K562 (cell line): Measurements from ENCODE around the gene MAP3K13. TPM values are rescaled to one million over a fixed set of nuclear protein-coding genes. Genes with fewer than 3 reads are reported as not detected.

Source experiments
- CREBBP ChIP-seq: IDR thresholded peaks from one replicate; pipeline ENCODE4 v1.6.1; 2012; ENCODE audit warnings: low read depth, mild to moderate bottlenecking, control low read depth, inconsistent platforms, low read length
- DNMT1 ChIP-seq: fragments of 450-650 bp; IDR thresholded peaks from 2 replicates; pipeline ENCODE4 v1.6.1; 2016; ENCODE audit warnings: antibody characterized with exemption, mild to moderate bottlenecking
- FOXA3 ChIP-seq, 2 experiments: fragments of 450-650 bp in 1 of 2; sonication (generic) in 1 of 2; formaldehyde crosslinking; IDR thresholded peaks in 1 of 2; conservative IDR thresholded peaks in 1 of 2; 2 replicates each; pipeline versions ENCODE4 v1.4.0 to v1.8.0; 2020 to 2022; ENCODE audit warnings: mild to moderate bottlenecking in 2 of 2, missing genetic modification reagents in 1 of 2
- HDAC1 ChIP-seq, 2 experiments: fragments of 450-650 bp; IDR thresholded peaks; 2 replicates each; pipeline ENCODE4 v1.6.1; 2016 to 2017; ENCODE audit warnings: inconsistent platforms in 1 of 2, mild to moderate bottlenecking in 1 of 2, moderate library complexity in 1 of 2
- HDAC2 ChIP-seq: fragments of 450-650 bp; IDR thresholded peaks from 2 replicates; pipeline ENCODE4 v1.6.1; 2016; ENCODE audit warnings: mild to moderate bottlenecking
- HOXB6 ChIP-seq: fragments of 250-450 bp; sonication (Bioruptor Pico); IDR thresholded peaks from 2 replicates; pipeline ENCODE4 v1.5.1; 2022; ENCODE audit warnings: mild to moderate bottlenecking, borderline replicate concordance
- JUNB ChIP-seq: fragments of 450-650 bp; formaldehyde crosslinking; conservative IDR thresholded peaks from 2 replicates; pipeline ENCODE4 v1.4.0; 2020; ENCODE audit warnings: mild to moderate bottlenecking
- MAFG ChIP-seq: fragments of 450-650 bp; conservative IDR thresholded peaks from 2 replicates; pipeline ENCODE4 v1.6.1; 2016; ENCODE audit warnings: missing genetic modification characterization, missing compliant biosample characterization
- MAFK ChIP-seq: IDR thresholded peaks from 2 replicates; pipeline ENCODE4 v1.6.1; 2011; ENCODE audit warnings: low read length, improper control_type of control experiment
- TAF1 ChIP-seq: IDR thresholded peaks from 2 replicates; pipeline ENCODE4 v1.6.1; 2011; ENCODE audit warnings: mild to moderate bottlenecking, low read length, moderate library complexity; ENCODE audit not compliant: insufficient read depth, control insufficient read depth, severe bottlenecking; ENCODE audit errors: extremely low read depth
- polyA plus RNA-seq, 8 experiments: library from polyadenylated mRNA; depleted of rRNA in 4 of 8; stranded (reverse) in 5 of 8; unstranded in 3 of 8; fragments of >200 nt; fragmentation: Nextera tagmentation in 2 of 8; fragmentation: Illumina TruSeq in 1 of 8; extraction: Ambion mirVana in 2 of 8; extraction: Trizol in 1 of 8; gene quantifications; 2 replicates each; pipeline versions ENCODE4 v1.2.1 to v1.2.3, GENCODE V29; 2011 to 2014; ENCODE audit warnings: inconsistent platforms in 1 of 8, missing spikeins in 1 of 8
- total RNA-seq, 7 experiments: library from RNA; depleted of rRNA in 6 of 7; stranded (reverse); fragments of >200 nt in 6 of 7; fragmentation: Illumina TruSeq in 2 of 7; extraction: Trizol in 2 of 7; gene quantifications; 2 replicates each; pipeline versions ENCODE4 v1.2.1 to v1.2.3, GENCODE V29; 2011 to 2021; ENCODE audit warnings: low replicate concordance in 1 of 7
- TF ChIP-seq, protein P1 (sequence below): sonication (generic); formaldehyde crosslinking; IDR thresholded peaks from 2 replicates; pipeline ENCODE4 v1.8.0; 2022; ENCODE audit warnings: missing genetic modification reagents, mild to moderate bottlenecking, borderline replicate concordance
- TF ChIP-seq, protein P2 (sequence below): sonication (generic); formaldehyde crosslinking; IDR thresholded peaks from 2 replicates; pipeline ENCODE4 v1.8.0; 2022; ENCODE audit warnings: mild to moderate bottlenecking, missing genetic modification reagents
- TF ChIP-seq, protein P3 (sequence below): fragments of 250-450 bp; sonication (Bioruptor Pico); IDR thresholded peaks from 2 replicates; pipeline ENCODE4 v1.5.0; 2021; ENCODE audit warnings: mild to moderate bottlenecking, moderate library complexity
- TF ChIP-seq, protein P4 (sequence below): IDR thresholded peaks from 3 replicates; pipeline ENCODE4 v1.6.1; 2011; ENCODE audit warnings: borderline replicate concordance, mild to moderate bottlenecking; ENCODE audit not compliant: insufficient read length, insufficient read depth
- TF ChIP-seq, protein P5 (sequence below): sonication (generic); formaldehyde crosslinking; IDR thresholded peaks from 2 replicates; pipeline ENCODE4 v1.8.0; 2022; ENCODE audit warnings: missing genetic modification reagents, mild to moderate bottlenecking, moderate library complexity, borderline replicate concordance

The MAP3K13 gene
- total and polyA plus RNA-seq, 9 of the 15 experiments (the other 6 are each of a cell fraction or from before 2014, with no cell fraction given) = 0.04 to 0.32 (median 0.15) TPM; not detected in 2

DNA sequence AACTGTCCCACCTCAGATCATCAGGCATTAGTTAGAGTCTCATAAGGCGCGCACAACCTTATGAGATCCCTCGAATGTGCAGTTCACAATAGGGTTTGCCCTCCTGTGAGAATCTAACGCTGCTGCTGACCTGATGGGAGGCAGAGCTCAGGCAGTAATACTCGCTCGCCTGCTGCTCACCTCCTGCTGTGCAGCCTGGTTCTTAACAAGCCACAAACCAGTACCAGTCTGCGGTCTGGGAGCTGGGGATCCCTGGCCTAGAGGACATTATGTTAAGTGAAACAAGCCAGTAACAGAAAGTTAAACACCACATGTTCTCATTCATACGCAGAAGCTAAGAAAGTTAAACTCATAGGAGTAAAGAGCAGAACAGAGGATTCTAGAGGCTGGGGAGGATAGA is 47.0 kb downstream of the MAP3K13 start (continued):
- TF ChIP-seq, protein P1, sequence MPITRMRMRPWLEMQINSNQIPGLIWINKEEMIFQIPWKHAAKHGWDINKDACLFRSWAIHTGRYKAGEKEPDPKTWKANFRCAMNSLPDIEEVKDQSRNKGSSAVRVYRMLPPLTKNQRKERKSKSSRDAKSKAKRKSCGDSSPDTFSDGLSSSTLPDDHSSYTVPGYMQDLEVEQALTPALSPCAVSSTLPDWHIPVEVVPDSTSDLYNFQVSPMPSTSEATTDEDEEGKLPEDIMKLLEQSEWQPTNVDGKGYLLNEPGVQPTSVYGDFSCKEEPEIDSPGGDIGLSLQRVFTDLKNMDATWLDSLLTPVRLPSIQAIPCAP (CRISPR knock-in tag) = no peak
- TF ChIP-seq JUNB (CRISPR knock-in tag) = no peak
- TF ChIP-seq MAFG (tag) = no peak
- TF ChIP-seq, protein P2, sequence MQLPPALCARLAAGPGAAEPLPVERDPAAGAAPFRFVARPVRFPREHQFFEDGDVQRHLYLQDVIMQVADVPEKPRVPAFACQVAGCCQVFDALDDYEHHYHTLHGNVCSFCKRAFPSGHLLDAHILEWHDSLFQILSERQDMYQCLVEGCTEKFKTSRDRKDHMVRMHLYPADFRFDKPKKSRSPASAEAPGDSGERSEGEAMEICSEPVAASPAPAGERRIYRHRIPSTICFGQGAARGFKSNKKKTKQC (CRISPR knock-in tag) = no peak
- TF ChIP-seq TAF1 = no peak
- TF ChIP-seq HDAC2 = no peak
- TF ChIP-seq, protein P3, sequence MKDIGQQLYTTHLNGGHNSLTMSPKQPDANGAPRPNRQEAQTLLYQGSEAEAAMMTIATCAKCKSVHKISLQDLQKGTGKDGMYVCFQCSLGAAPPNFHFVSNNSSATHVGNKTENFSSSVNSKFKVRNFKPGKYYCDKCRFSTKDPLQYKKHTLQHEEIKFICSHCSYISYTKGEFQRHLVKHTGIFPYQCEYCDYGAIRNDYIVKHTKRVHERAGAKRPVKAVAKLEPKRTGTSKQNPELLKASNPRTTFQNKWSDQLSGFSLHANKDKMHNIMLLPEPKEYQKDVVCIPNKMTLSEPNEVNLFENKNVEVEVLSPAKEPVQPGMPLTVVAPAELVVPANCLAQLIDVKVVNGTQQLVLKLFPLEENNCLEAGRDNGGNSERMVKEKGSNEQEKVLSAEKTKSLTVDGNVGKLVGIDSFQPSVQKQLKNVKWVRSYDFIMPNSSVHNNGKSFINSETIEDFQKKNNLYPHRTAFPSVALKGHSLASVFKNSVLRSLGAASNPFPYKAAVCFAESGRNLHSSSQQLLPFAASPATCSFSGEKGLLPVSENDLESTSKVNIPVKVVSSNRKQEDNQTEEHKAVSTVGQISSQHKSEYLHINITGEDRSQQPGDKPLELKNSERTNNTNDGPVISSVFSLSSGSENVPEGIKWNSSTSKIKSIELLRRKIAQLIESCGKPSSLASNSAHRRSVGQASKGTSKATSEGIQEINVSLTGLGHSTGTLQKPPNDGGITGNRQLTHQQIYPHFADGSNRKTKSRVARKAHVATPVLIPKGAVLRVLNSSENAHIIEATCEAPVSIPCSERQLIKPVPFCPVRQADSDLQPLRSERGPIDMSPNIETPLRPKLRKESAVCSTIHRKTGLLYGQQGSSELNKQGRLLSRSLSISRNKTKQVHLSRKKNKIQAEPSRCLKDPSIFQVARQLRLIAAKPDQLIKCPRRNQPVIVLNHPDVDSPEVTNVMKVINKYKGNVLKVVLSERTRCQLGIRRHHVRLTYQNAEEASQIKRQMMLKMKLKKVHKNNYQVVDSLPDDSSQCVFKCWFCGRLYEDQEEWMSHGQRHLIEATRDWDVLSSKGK (CRISPR knock-in tag) = no peak
- TF ChIP-seq HOXB6 (CRISPR knock-in tag) = no peak
- no peak for TF ChIP-seq HDAC1 (IDR thresholded peaks at IDR 0.05)
- TF ChIP-seq, protein P4, sequence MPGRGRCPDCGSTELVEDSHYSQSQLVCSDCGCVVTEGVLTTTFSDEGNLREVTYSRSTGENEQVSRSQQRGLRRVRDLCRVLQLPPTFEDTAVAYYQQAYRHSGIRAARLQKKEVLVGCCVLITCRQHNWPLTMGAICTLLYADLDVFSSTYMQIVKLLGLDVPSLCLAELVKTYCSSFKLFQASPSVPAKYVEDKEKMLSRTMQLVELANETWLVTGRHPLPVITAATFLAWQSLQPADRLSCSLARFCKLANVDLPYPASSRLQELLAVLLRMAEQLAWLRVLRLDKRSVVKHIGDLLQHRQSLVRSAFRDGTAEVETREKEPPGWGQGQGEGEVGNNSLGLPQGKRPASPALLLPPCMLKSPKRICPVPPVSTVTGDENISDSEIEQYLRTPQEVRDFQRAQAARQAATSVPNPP = no peak
- TF ChIP-seq DNMT1 = no peak
- no peak for TF ChIP-seq FOXA3 (CRISPR knock-in tag; conservative IDR thresholded peaks at IDR 0.05 in 1 of 2, IDR thresholded peaks at IDR 0.05 in 1 of 2)
- TF ChIP-seq, protein P5, sequence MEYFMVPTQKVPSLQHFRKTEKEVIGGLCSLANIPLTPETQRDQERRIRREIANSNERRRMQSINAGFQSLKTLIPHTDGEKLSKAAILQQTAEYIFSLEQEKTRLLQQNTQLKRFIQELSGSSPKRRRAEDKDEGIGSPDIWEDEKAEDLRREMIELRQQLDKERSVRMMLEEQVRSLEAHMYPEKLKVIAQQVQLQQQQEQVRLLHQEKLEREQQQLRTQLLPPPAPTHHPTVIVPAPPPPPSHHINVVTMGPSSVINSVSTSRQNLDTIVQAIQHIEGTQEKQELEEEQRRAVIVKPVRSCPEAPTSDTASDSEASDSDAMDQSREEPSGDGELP (CRISPR knock-in tag) = no peak
- no peak for TF ChIP-seq CREBBP
- no peak for TF ChIP-seq MAFK
